NB4 (cell line): ENCODE measurements around the gene USP37.

ENCODE experiments used
- CTCF ChIP-seq: IDR thresholded peaks from one replicate; pipeline ENCODE4 v1.5.1; 2012; ENCODE audit warnings: low read depth, low read length
- MAX ChIP-seq: IDR thresholded peaks from 2 replicates; pipeline ENCODE4 v1.6.1; 2011; ENCODE audit warnings: low read depth, low read length
- POLR2A ChIP-seq: IDR thresholded peaks from 2 replicates; pipeline ENCODE4 v1.6.1; 2011; ENCODE audit warnings: mild to moderate bottlenecking; ENCODE audit not compliant: insufficient read length; ENCODE audit errors: extremely low read depth

- peak; percentile 79 for TF ChIP-seq CTCF
- TF ChIP-seq POLR2A, result no peak
- peak; percentile 29 for TF ChIP-seq MAX
Observed at GRCh38 chr2:218406209-218406948, 161.8 kb downstream of the USP37 start.
